Measurements from ENCODE around the gene COL11A1. TPM values are rescaled to one million over a fixed set of nuclear protein-coding genes. Genes with fewer than 3 reads are reported as not detected.
"Not testable (repeated sequence)": the region's sequence is repeated elsewhere in the genome, so short reads cannot be mapped to it uniquely, and the experiment has no call there.

The COL11A1 gene
- total RNA-seq, 6 experiments from 2014 or later, result 0.31 TPM; not detected in 5

- Histone ChIP-seq H3K4me1 (no peaks in the 10 kb centered on the region), H3K9me3 (no peaks in the 10 kb centered on the region), H3K36me3 (no peaks in the 10 kb centered on the region), H3K27me3 (no peaks in the 10 kb centered on the region), H3K27ac (no peak overlapping the region), H3K4me3 (no peak overlapping the region)
- WGBS (ENCODE audit: insufficient coverage, low coverage, low lambda C conversion rate, missing lambda C conversion rate), result 70% methylated on average over 4 of the region's 4 CpGs
- ATAC-seq (no peak), DNase-seq (no peak)
- intact Hi-C loops (cut with DNase I), result no loop called here
- TF ChIP-seq CTCF (IDR thresholded peaks at IDR 0.05), result no peak
- TF ChIP-seq POLR2A (IDR thresholded peaks at IDR 0.05), result no peak
Measured at GRCh38 chr1:102838016-102838415, 270.3 kb downstream of the COL11A1 start.

- H3K27me3 ChIP-seq, result no peaks in the 10 kb centered on the region
- no peak overlapping the region for H3K27ac ChIP-seq
- WGBS (ENCODE audit: insufficient coverage, low coverage, low lambda C conversion rate, missing lambda C conversion rate), result 62% methylated on average over 1 of the region's 1 CpG
- ATAC-seq, result no peak
- intact Hi-C loops (cut with DNase I), result no loop called here
- H3K9me3 ChIP-seq, result no peaks in the 10 kb centered on the region
- H3K4me3 ChIP-seq, result no peak overlapping the region
- TF ChIP-seq CTCF (IDR thresholded peaks at IDR 0.05), result no peak
- no peak for TF ChIP-seq POLR2A (IDR thresholded peaks at IDR 0.05)
- H3K4me1 ChIP-seq, result no peaks in the 10 kb centered on the region
- no peak for DNase-seq
- no peaks in the 10 kb centered on the region for H3K36me3 ChIP-seq
Measured at GRCh38 chr1:102837551-102837950, 270.8 kb downstream of the COL11A1 start.

DNA sequence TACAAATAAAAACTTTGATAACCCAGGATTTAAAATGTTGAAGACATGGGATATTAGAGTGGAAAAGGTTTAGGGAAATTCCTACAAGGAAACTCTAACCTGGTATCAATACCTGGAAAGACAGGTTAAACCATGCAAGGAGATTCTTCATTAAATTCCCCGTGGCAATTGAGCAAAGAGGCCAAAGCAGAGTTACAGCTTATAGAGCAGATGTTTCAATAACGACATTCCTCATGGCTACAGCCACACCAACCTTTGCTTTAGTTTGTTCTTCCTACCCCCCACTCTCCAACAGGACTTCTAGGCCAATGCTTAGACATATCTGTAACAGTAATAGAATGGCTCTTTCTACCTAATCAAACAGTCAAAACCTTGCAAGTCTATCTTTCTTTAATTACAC is 271.3 kb downstream of the COL11A1 start:
- H3K27me3 ChIP-seq, result no peaks in the 10 kb centered on the region
- no peaks in the 10 kb centered on the region for H3K4me1 ChIP-seq
- TF ChIP-seq POLR2A (IDR thresholded peaks at IDR 0.05) (no peak), CTCF (IDR thresholded peaks at IDR 0.05) (no peak)
- DNase-seq (no peak), ATAC-seq (no peak)
- 34% methylated on average over 2 of the region's 2 CpGs for WGBS (ENCODE audit: insufficient coverage, low coverage, low lambda C conversion rate, missing lambda C conversion rate)
- no peaks in the 10 kb centered on the region for H3K36me3 ChIP-seq
- no peaks in the 10 kb centered on the region for H3K9me3 ChIP-seq
- intact Hi-C loops (cut with DNase I), result no loop called here
- no peak overlapping the region for H3K4me3 ChIP-seq
- no peak overlapping the region for H3K27ac ChIP-seq

DNA sequence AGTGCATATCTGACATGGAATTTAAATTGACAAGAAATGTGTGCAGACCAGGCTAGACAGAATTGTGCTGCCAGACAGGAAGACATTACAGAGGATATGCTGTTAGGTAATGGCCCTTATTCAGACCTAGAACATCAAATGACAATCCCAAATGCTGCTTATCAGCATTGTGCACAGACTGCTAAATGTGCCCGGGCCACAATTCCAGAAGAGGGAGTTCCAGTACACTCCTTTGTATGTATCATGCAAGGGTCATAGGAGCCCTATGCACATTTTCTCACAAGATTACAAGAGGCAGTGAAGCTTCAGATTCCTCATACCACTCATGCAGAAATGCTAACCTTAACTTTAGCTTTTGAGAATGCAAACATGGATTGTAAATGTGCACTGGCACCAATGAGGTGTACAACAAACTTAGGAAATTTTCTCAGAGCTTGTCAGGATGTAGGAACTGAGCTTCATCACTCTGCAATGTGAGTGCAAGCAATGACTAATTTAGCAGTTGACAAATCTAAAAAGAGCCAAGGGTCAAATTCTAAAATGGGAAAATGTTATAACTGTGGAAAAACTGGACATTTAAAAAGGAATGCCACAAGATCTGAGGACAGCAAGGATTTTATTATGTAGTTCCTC is 273.5 kb downstream of the COL11A1 start:
- Histone ChIP-seq H3K4me3 (no peak overlapping the region), H3K4me1 (no peaks in the 10 kb centered on the region), H3K27me3 (no peaks in the 10 kb centered on the region), H3K9me3 (no peaks in the 10 kb centered on the region), H3K27ac (no peak overlapping the region), H3K36me3 (no peaks in the 10 kb centered on the region)
- TF ChIP-seq POLR2A (IDR thresholded peaks at IDR 0.05) (no peak), CTCF (IDR thresholded peaks at IDR 0.05) (no peak)
- ATAC-seq, result no peak
- no peak for DNase-seq
- intact Hi-C loops (cut with DNase I), result no loop called here
- 100% methylated on average over 1 of the region's 1 CpG for WGBS (ENCODE audit: insufficient coverage, low coverage, low lambda C conversion rate, missing lambda C conversion rate)

- no peaks in the 10 kb centered on the region for H3K4me1 ChIP-seq
- TF ChIP-seq CTCF (IDR thresholded peaks at IDR 0.05) (no peak), POLR2A (IDR thresholded peaks at IDR 0.05) (no peak)
- intact Hi-C loops (cut with DNase I), result no loop called here
- no peak overlapping the region for H3K4me3 ChIP-seq
- ATAC-seq (no peak), DNase-seq (no peak)
- H3K27me3 ChIP-seq, result no peaks in the 10 kb centered on the region
- no peaks in the 10 kb centered on the region for H3K9me3 ChIP-seq
- H3K27ac ChIP-seq, result no peak overlapping the region
- 29% methylated on average over 1 of the region's 2 CpGs for WGBS (ENCODE audit: insufficient coverage, low coverage, low lambda C conversion rate, missing lambda C conversion rate)
- no peaks in the 10 kb centered on the region for H3K36me3 ChIP-seq
Measured at GRCh38 chr1:102833151-102833550, 275.2 kb downstream of the COL11A1 start.

DNA sequence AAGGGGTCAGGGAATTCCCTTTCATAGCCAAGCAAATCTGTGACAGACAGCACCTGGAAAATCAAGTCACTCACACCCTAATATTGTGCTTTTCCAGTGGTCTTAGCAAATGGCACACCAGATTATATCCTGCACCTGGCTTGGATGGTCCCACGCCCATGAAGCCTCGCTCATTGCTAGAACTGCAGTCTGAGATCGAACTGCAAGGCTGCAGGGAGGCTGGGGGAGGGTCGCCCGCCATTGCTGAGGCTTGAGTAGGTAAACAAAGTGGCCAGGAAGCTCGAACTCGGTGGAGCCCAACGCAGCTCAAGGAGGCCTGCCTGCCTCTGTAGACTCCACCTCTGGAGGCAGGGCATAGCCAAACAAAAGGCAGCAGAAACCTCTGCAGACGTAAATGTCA is 281.6 kb downstream of the COL11A1 start:
- not testable (repeated sequence) for ATAC-seq

More for the DNA sequence above, 281.6 kb downstream of the COL11A1 start:
- H3K4me3 ChIP-seq; H3K4me1 ChIP-seq; H3K36me3 ChIP-seq; intact Hi-C loops (cut with DNase I); H3K27ac ChIP-seq; H3K9me3 ChIP-seq; DNase-seq; H3K27me3 ChIP-seq: not testable (repeated sequence)
- 60% methylated on average over 1 of the region's 9 CpGs for WGBS (ENCODE audit: insufficient coverage, low coverage, low lambda C conversion rate, missing lambda C conversion rate)
